HepG2 (cell line): ENCODE measurements around the gene SHPK. TPM values are rescaled to one million over a fixed set of nuclear protein-coding genes. Genes with fewer than 3 reads are reported as not detected.
A peak's percentile ranks its signal among the peaks of the same experiment; 100 is the strongest.

Source experiments
- ATAC-seq: fragments of 200-7000 bp; cut with Tn5 transposase; 3 replicates; pipeline ENCODE4 v1.9.1; 2020; ENCODE audit warnings: mild to moderate bottlenecking, moderate library complexity
- BruUV-seq: library from RNA; stranded (reverse); fragments of 400-500 nt; replicated peaks from 2 replicates; lab custom pipeline; 2021; lab: Mats Ljungman, UMichigan
- CTCF ChIA-PET: fragments of 300-600 bp; formaldehyde crosslinking; extraction: SDS; loops from one replicate; lab custom pipeline; 2021; ENCODE audit warnings: low total read pairs, inconsistent platforms, low intra/inter-chr PET ratio; lab: Yijun Ruan, JAX
- POLR2A ChIA-PET: fragments of 350-600 bp; sonication (Branson Sonifier 250); formaldehyde crosslinking; loops from one replicate; lab custom pipeline; 2020; ENCODE audit warnings: antibody characterized with exemption, inconsistent platforms; lab: Yijun Ruan, JAX
- DNase-seq: peaks from one replicate; pipeline ENCODE4 v3.0.0-alpha.2; 2015; ENCODE audit warnings: low spot score
- FAIRE-seq: peaks from 3 replicates; lab custom pipeline; 2011; peaks lifted over from hg19 to GRCh38; lab: Jason Lieb, UNC
- H2AFZ ChIP-seq: one replicate; pipeline ENCODE4 v1.6.1; 2011; ENCODE audit warnings: low read length, inconsistent platforms
- H3K27ac ChIP-seq: fragments of 300-600 bp; 3 replicates; pipeline ENCODE4 v1.8.0; 2011; ENCODE audit warnings: mixed run types, mild to moderate bottlenecking, mixed read lengths, low read length, inconsistent platforms; ENCODE audit not compliant: insufficient read depth; ENCODE audit errors: extremely low read length
- H3K27me3 ChIP-seq, 2 experiments: fragments of 200-600 bp in 1 of 2; 2 replicates in 1 of 2; 3 replicates in 1 of 2; pipeline versions ENCODE4 v1.6.0 to v1.8.0; 2011; ENCODE audit warnings: low read length in 2 of 2, mild to moderate bottlenecking in 2 of 2, moderate library complexity in 2 of 2, inconsistent platforms in 1 of 2; ENCODE audit not compliant: insufficient read depth in 2 of 2, control insufficient read depth in 1 of 2
- H3K36me3 ChIP-seq, 2 experiments: fragments of 200-600 bp in 1 of 2; replicated peaks in 1 of 2; 2 replicates in 1 of 2; 3 replicates in 1 of 2; pipeline versions ENCODE4 v1.5.1 to v1.8.0; 2011; ENCODE audit warnings: low read length in 2 of 2, inconsistent platforms in 1 of 2; ENCODE audit not compliant: insufficient read depth in 2 of 2, control insufficient read depth in 1 of 2
- H3K4me1 ChIP-seq: 2 replicates; pipeline ENCODE4 v1.5.1; 2012; ENCODE audit warnings: low read length, inconsistent platforms; ENCODE audit not compliant: insufficient read depth
- H3K4me2 ChIP-seq: 2 replicates; pipeline ENCODE4 v1.6.0; 2011; ENCODE audit warnings: low read depth, low read length, inconsistent platforms
- H3K4me3 ChIP-seq, 3 experiments: fragments of 200-600 bp in 1 of 3; sonication (generic), shearing (Covaris generic) in 1 of 3; replicated peaks in 1 of 3; 2 replicates each; pipeline ENCODE4 v1.5.1; 2011 to 2016; ENCODE audit warnings: low read length in 3 of 3, inconsistent platforms in 2 of 3, low read depth in 2 of 3, mild to moderate bottlenecking in 2 of 3, control low read depth in 1 of 3, mixed read lengths in 1 of 3; ENCODE audit not compliant: insufficient read depth in 1 of 3
- H3K79me2 ChIP-seq: one replicate; pipeline ENCODE4 v1.6.1; 2011; ENCODE audit warnings: low read length, inconsistent platforms; ENCODE audit not compliant: insufficient read depth
- H3K9ac ChIP-seq: 2 replicates; pipeline ENCODE4 v1.6.0; 2011; ENCODE audit warnings: mild to moderate bottlenecking, low read depth, low read length, inconsistent platforms; ENCODE audit not compliant: insufficient read depth
- H3K9me3 ChIP-seq: 2 replicates; pipeline ENCODE4 v1.5.1; 2012; ENCODE audit warnings: mild to moderate bottlenecking, low read length
- H4K20me1 ChIP-seq: 2 replicates; pipeline ENCODE4 v1.6.0; 2011; ENCODE audit warnings: inconsistent platforms, mild to moderate bottlenecking, low read length, moderate library complexity; ENCODE audit not compliant: insufficient read depth
- ARNT ChIP-seq: fragments of 450-650 bp; IDR thresholded peaks from 2 replicates; pipeline ENCODE4 v1.6.1; 2017
- MNT ChIP-seq: fragments of 450-650 bp; IDR thresholded peaks from 2 replicates; pipeline ENCODE4 v1.6.1; 2016
- NFAT5 ChIP-seq: sonication (generic); formaldehyde crosslinking; IDR thresholded peaks from 2 replicates; pipeline ENCODE4 v1.4.0; 2020; ENCODE audit warnings: missing genetic modification reagents
- RAD51 ChIP-seq: fragments of 450-650 bp; IDR thresholded peaks from 2 replicates; pipeline ENCODE4 v1.6.1; 2016; ENCODE audit warnings: borderline replicate concordance
- RBFOX2 ChIP-seq: fragments of 200-400 bp; formaldehyde crosslinking; IDR thresholded peaks from 2 replicates; pipeline ENCODE4 v1.6.1; 2017; ENCODE audit warnings: low read depth, mild to moderate bottlenecking, low read length
- RBM39 ChIP-seq: fragments of 200-400 bp; formaldehyde crosslinking; IDR thresholded peaks from one replicate; pipeline ENCODE4 v1.6.1; 2018; ENCODE audit warnings: antibody characterized with exemption, mild to moderate bottlenecking, low read depth, low read length; ENCODE audit not compliant: poor library complexity, severe bottlenecking
- YEATS4 ChIP-seq: sonication (generic); formaldehyde crosslinking; IDR thresholded peaks from 2 replicates; pipeline ENCODE4 v1.4.0; 2020; ENCODE audit warnings: missing genetic modification reagents, borderline replicate concordance
- ZBTB38 ChIP-seq: sonication (generic); formaldehyde crosslinking; IDR thresholded peaks from 2 replicates; pipeline ENCODE4 v1.5.1; 2020; ENCODE audit warnings: mild to moderate bottlenecking, missing genetic modification reagents
- ZNF333 ChIP-seq: sonication (generic); formaldehyde crosslinking; IDR thresholded peaks from 2 replicates; pipeline ENCODE4 v1.4.0; 2020; ENCODE audit warnings: mild to moderate bottlenecking, missing genetic modification reagents, borderline replicate concordance
- WGBS: methylation state at CpG from one replicate; pipeline ENCODE4 v1.1.6; 2017; ENCODE audit warnings: low lambda C conversion rate; 5-methylcytosine and 5-hydroxymethylcytosine counted together
- in situ Hi-C: cut with HindIII; loops from 2 replicates; pipeline ENCODE4 v1.10.0; 2017; ENCODE audit warnings: low pct_unique_long_range_greater_than_20kb; ENCODE audit not compliant: extremely low pct_ligation_motif_present
- intact Hi-C: fragments of 100-400 bp; cut with micrococcal nuclease; formaldehyde crosslinking; loops from one replicate; pipeline ENCODE4 v1.10.0; 2022; ENCODE audit not compliant: unreplicated experiment
- polyA plus RNA-seq, 8 experiments: library from polyadenylated mRNA; depleted of rRNA in 3 of 8; stranded (reverse) in 7 of 8; unstranded in 1 of 8; fragments of >200 nt; fragmentation: Illumina TruSeq in 4 of 8; extraction: Trizol in 4 of 8; gene quantifications; 2 replicates each; pipeline versions ENCODE4 v1.2.1 to v1.2.3, GENCODE V29; 2011 to 2016; ENCODE audit warnings: low read depth in 4 of 8, missing spikeins in 1 of 8, mixed read lengths in 1 of 8; ENCODE audit not compliant: insufficient read depth in 1 of 8
- total RNA-seq, 5 experiments: library from RNA; depleted of rRNA; stranded (reverse); fragments of >200 nt; fragmentation: Illumina TruSeq; extraction: Trizol; gene quantifications; 2 replicates each; pipeline ENCODE4 v1.2.3, GENCODE V29; 2016; ENCODE audit warnings: low read depth in 1 of 5
- TF ChIP-seq, protein P1 (sequence below): sonication (generic); formaldehyde crosslinking; IDR thresholded peaks from 2 replicates; pipeline ENCODE4 v1.5.1; 2020; ENCODE audit warnings: mild to moderate bottlenecking, missing genetic modification reagents, moderate library complexity
- TF ChIP-seq, protein P2 (sequence below): sonication (generic); formaldehyde crosslinking; IDR thresholded peaks from 2 replicates; pipeline ENCODE4 v1.5.0; 2020; ENCODE audit warnings: missing genetic modification reagents
- TF ChIP-seq, protein P3 (sequence below): sonication (generic); formaldehyde crosslinking; IDR thresholded peaks from 2 replicates; pipeline ENCODE4 v1.4.0; 2020; ENCODE audit warnings: mild to moderate bottlenecking, low read depth, missing genetic modification reagents

Gene SHPK
- total and polyA plus RNA-seq, 2 of the 13 experiments (the other 11 are each of a cell fraction or from before 2014, with no cell fraction given) = 16.2 to 30.9 TPM

GRCh38 chr17:3641717-3642486 lies 5.9 kb upstream of the SHPK start:
- ChIA-PET POLR2A (no interaction called here), CTCF (no interaction called here)
- FAIRE-seq = peak; percentile 96
- in situ Hi-C loops (no loop called here), intact Hi-C loops (no loop called here)
- Histone ChIP-seq H3K4me2 (peak overlapping the region; percentile 37; the same call in 1 of the 2 replicates), H3K79me2 (peaks cover 4% of the 10 kb centered on the region), H2AFZ (no peak overlapping the region), H3K27me3 (no peaks in the 10 kb centered on the region; a peak in 1 of 5 replicates), H3K4me3 (no peak overlapping the region; a peak in 1 of 6 replicates), H3K9me3 (no peaks in the 10 kb centered on the region), H4K20me1 (no peaks in the 10 kb centered on the region), H3K27ac (peak overlapping the region; percentile 56), H3K4me1 (peaks cover 45% of the 10 kb centered on the region), H3K9ac (no peak overlapping the region), H3K36me3 (0 out of 5 replicates have a peak, but pooled peaks cover 2 to 5% of the 10 kb centered on the region in 2 experiments)
- no TSS peak for BruUV-seq
- 62% methylated on average over 19 of the region's 19 CpGs for WGBS
- ATAC-seq = peak; percentile 68
- DNase-seq = peak; percentile 93
- TF ChIP-seq NFAT5 (CRISPR knock-in tag) (no peak), RBM39 (no peak), ARNT (no peak), RBFOX2 (no peak), ZBTB38 (CRISPR knock-in tag) (peak; percentile 68), MNT (no peak; the same call in 1 of the 2 replicates), ZNF333 (CRISPR knock-in tag) (no peak), RAD51 (peak; percentile 97), YEATS4 (no peak)
- TF ChIP-seq, protein P1, sequence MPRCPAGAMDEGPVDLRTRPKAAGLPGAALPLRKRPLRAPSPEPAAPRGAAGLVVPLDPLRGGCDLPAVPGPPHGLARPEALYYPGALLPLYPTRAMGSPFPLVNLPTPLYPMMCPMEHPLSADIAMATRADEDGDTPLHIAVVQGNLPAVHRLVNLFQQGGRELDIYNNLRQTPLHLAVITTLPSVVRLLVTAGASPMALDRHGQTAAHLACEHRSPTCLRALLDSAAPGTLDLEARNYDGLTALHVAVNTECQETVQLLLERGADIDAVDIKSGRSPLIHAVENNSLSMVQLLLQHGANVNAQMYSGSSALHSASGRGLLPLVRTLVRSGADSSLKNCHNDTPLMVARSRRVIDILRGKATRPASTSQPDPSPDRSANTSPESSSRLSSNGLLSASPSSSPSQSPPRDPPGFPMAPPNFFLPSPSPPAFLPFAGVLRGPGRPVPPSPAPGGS (CRISPR knock-in tag) = no peak
- TF ChIP-seq, protein P2, sequence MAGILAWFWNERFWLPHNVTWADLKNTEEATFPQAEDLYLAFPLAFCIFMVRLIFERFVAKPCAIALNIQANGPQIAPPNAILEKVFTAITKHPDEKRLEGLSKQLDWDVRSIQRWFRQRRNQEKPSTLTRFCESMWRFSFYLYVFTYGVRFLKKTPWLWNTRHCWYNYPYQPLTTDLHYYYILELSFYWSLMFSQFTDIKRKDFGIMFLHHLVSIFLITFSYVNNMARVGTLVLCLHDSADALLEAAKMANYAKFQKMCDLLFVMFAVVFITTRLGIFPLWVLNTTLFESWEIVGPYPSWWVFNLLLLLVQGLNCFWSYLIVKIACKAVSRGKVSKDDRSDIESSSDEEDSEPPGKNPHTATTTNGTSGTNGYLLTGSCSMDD (CRISPR knock-in tag) = no peak
- TF ChIP-seq, protein P3, sequence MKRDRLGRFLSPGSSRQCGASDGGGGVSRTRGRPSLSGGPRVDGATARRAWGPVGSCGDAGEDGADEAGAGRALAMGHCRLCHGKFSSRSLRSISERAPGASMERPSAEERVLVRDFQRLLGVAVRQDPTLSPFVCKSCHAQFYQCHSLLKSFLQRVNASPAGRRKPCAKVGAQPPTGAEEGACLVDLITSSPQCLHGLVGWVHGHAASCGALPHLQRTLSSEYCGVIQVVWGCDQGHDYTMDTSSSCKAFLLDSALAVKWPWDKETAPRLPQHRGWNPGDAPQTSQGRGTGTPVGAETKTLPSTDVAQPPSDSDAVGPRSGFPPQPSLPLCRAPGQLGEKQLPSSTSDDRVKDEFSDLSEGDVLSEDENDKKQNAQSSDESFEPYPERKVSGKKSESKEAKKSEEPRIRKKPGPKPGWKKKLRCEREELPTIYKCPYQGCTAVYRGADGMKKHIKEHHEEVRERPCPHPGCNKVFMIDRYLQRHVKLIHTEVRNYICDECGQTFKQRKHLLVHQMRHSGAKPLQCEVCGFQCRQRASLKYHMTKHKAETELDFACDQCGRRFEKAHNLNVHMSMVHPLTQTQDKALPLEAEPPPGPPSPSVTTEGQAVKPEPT (CRISPR knock-in tag) = no peak
